ENCODE data around the gene UBASH3A. TPM values are rescaled to one million over a fixed set of nuclear protein-coding genes. Genes with fewer than 3 reads are reported as not detected.

UBASH3A gene
- total RNA-seq, 5 donors from 2014 or later (not counting 1 experiment from before 2014, with no cell fraction given) = 59.1 to 98.8 (median 80.5) TPM

- Histone ChIP-seq H3K9me3 (no peaks in the 10 kb centered on the region), H3K36me3 (ENCODE audit: control insufficient read depth in 2 of 2, extremely low read depth in 1 of 2, insufficient read depth in 1 of 2, low read length in 1 of 2) (no peaks in the 10 kb centered on the region), H3K4me1 (ENCODE audit: control insufficient read depth in 1 of 2, extremely low read depth in 1 of 2, insufficient read depth in 2 of 2, low read length in 2 of 2) (peaks cover 0 to 5% of the 10 kb centered on the region in 2 experiments), H3K4me3 (ENCODE audit: control insufficient read depth in 1 of 2, extremely low read depth in 1 of 2, low read length in 1 of 2) (no peak overlapping the region), H3K27me3 (replicated peaks in 1 of 2; ENCODE audit: control insufficient read depth in 2 of 2, extremely low read depth in 1 of 2, insufficient read depth in 2 of 2, low read length in 1 of 2) (peaks cover 0 to 15% of the 10 kb centered on the region in 2 experiments), H3K27ac (ENCODE audit: low read length) (no peak overlapping the region)
- Mint-ChIP-seq H3K9me3 (peaks cover 0 to 11% (median 8%) of the 10 kb centered on the region in 3 donors), H3K4me3 (no peak overlapping the region), H3K27ac (no peak overlapping the region), H3K36me3 (peaks cover 2% of the 10 kb centered on the region), H3K27me3 (peaks cover 0 to 2% of the 10 kb centered on the region in 2 donors), H3K4me1 (peaks cover 3 to 15% (median 4%) of the 10 kb centered on the region in 3 donors)
- DNase-seq (peak in 1 of 35 experiments; percentile 24), ATAC-seq (replicated peaks in 1 of 4) (no peak)
- WGBS (ENCODE audit: insufficient coverage) = 20% methylated on average over 1 of the region's 2 CpGs
- ChIA-PET CTCF (no interaction called here), POLR2A (interaction anchor here (0.5 to 0.6 kb wide), 2 partner anchors 25 to 650 kb away, joined by 3 to 5 read pairs; no protein-coding TSS in a partner anchor)
Observed at GRCh38 chr21:42360317-42360716, 43.4 kb upstream of the UBASH3A start.

GRCh38 chr21:42361286-42361685 is 42.4 kb upstream of the UBASH3A start:
- H3K9me3 Mint-ChIP-seq = peaks cover 0 to 6% (median 4%) of the 10 kb centered on the region in 3 donors
- ATAC-seq (replicated peaks in 1 of 4) (no peak), DNase-seq (no peak)
- Histone ChIP-seq H3K4me3 (ENCODE audit: control insufficient read depth in 1 of 2, extremely low read depth in 1 of 2, low read length in 1 of 2) (no peak overlapping the region), H3K9me3 (no peaks in the 10 kb centered on the region), H3K27me3 (replicated peaks in 1 of 2; ENCODE audit: control insufficient read depth in 2 of 2, extremely low read depth in 1 of 2, insufficient read depth in 2 of 2, low read length in 1 of 2) (peaks cover 0 to 15% of the 10 kb centered on the region in 2 experiments), H3K27ac (ENCODE audit: low read length) (no peak overlapping the region), H3K4me1 (ENCODE audit: control insufficient read depth in 1 of 2, extremely low read depth in 1 of 2, insufficient read depth in 2 of 2, low read length in 2 of 2) (peaks cover 0 to 5% of the 10 kb centered on the region in 2 experiments), H3K36me3 (ENCODE audit: control insufficient read depth in 2 of 2, extremely low read depth in 1 of 2, insufficient read depth in 1 of 2, low read length in 1 of 2) (no peaks in the 10 kb centered on the region)
- H3K27me3 Mint-ChIP-seq = peaks cover 0 to 2% of the 10 kb centered on the region in 2 donors
- no CpG with 5 or more reads among the region's 7 CpGs for WGBS (ENCODE audit: insufficient coverage)
- no peak overlapping the region for H3K4me3 Mint-ChIP-seq
- no peak overlapping the region for H3K27ac Mint-ChIP-seq
- CTCF ChIA-PET = no interaction called here
- POLR2A ChIA-PET = no interaction called here
- H3K4me1 Mint-ChIP-seq = peaks cover 3 to 15% (median 4%) of the 10 kb centered on the region in 3 donors
- H3K36me3 Mint-ChIP-seq = no peaks in the 10 kb centered on the region

- Mint-ChIP-seq H3K27ac (no peak overlapping the region), H3K36me3 (no peaks in the 10 kb centered on the region), H3K27me3 (peaks cover 0 to 2% of the 10 kb centered on the region in 2 donors), H3K4me1 (peaks cover 3 to 15% (median 4%) of the 10 kb centered on the region in 3 donors), H3K9me3 (no peaks in the 10 kb centered on the region), H3K4me3 (no peak overlapping the region)
- no CpG with 5 or more reads among the region's 12 CpGs for WGBS (ENCODE audit: insufficient coverage)
- peaks cover 0 to 11% of the 10 kb centered on the region in 2 experiments for H3K27me3 ChIP-seq (replicated peaks in 1 of 2; ENCODE audit: control insufficient read depth in 2 of 2, extremely low read depth in 1 of 2, insufficient read depth in 2 of 2, low read length in 1 of 2)
- ATAC-seq (replicated peaks in 1 of 4) (no peak), DNase-seq (no peak)
- CTCF ChIA-PET = interaction anchor here in 1 of 2 donors (0.6 to 0.7 kb wide), 2 partner anchors 8 to 20 kb away, joined by 3 to 7 read pairs; no protein-coding TSS in a partner anchor
- H3K4me3 ChIP-seq (ENCODE audit: control insufficient read depth in 1 of 2, extremely low read depth in 1 of 2, low read length in 1 of 2) = no peak overlapping the region
- H3K36me3 ChIP-seq (ENCODE audit: control insufficient read depth in 2 of 2, extremely low read depth in 1 of 2, insufficient read depth in 1 of 2, low read length in 1 of 2) = no peaks in the 10 kb centered on the region
- H3K9me3 ChIP-seq = no peaks in the 10 kb centered on the region
- no peak overlapping the region for H3K27ac ChIP-seq (ENCODE audit: low read length)
- peaks cover 0 to 5% of the 10 kb centered on the region in 2 experiments for H3K4me1 ChIP-seq (ENCODE audit: control insufficient read depth in 1 of 2, extremely low read depth in 1 of 2, insufficient read depth in 2 of 2, low read length in 2 of 2)
- POLR2A ChIA-PET = interaction anchor here in 1 of 2 donors (0.6 kb wide), 1 partner anchor 92 kb away, joined by 8 read pairs; no protein-coding TSS in a partner anchor
Observed at GRCh38 chr21:42362198-42362597, 41.5 kb upstream of the UBASH3A start.

GRCh38 chr21:42362700-42363099 is 41.0 kb upstream of the UBASH3A start:
- ChIA-PET CTCF (interaction anchor here in 1 of 2 donors (0.6 to 0.7 kb wide), 2 partner anchors 8 to 19 kb away, joined by 3 to 7 read pairs; no protein-coding TSS in a partner anchor), POLR2A (interaction anchor here in 1 of 2 donors (0.6 kb wide), 1 partner anchor 92 kb away, joined by 8 read pairs; no protein-coding TSS in a partner anchor)
- Histone ChIP-seq H3K4me3 (ENCODE audit: control insufficient read depth in 1 of 2, extremely low read depth in 1 of 2, low read length in 1 of 2) (no peak overlapping the region), H3K27me3 (replicated peaks in 1 of 2; ENCODE audit: control insufficient read depth in 2 of 2, extremely low read depth in 1 of 2, insufficient read depth in 2 of 2, low read length in 1 of 2) (peaks cover 0 to 11% of the 10 kb centered on the region in 2 experiments), H3K36me3 (ENCODE audit: control insufficient read depth in 2 of 2, extremely low read depth in 1 of 2, insufficient read depth in 1 of 2, low read length in 1 of 2) (no peaks in the 10 kb centered on the region), H3K9me3 (no peaks in the 10 kb centered on the region), H3K4me1 (ENCODE audit: control insufficient read depth in 1 of 2, extremely low read depth in 1 of 2, insufficient read depth in 2 of 2, low read length in 2 of 2) (peaks cover 0 to 5% of the 10 kb centered on the region in 2 experiments), H3K27ac (ENCODE audit: low read length) (no peak overlapping the region)
- Mint-ChIP-seq H3K27ac (no peak overlapping the region), H3K27me3 (peaks cover 0 to 2% of the 10 kb centered on the region in 2 donors), H3K4me1 (peaks cover 3 to 15% (median 4%) of the 10 kb centered on the region in 3 donors), H3K9me3 (no peaks in the 10 kb centered on the region), H3K4me3 (no peak overlapping the region), H3K36me3 (no peaks in the 10 kb centered on the region)
- ATAC-seq (replicated peaks in 1 of 4) = no peak
- 80% methylated on average over 1 of the region's 9 CpGs for WGBS (ENCODE audit: insufficient coverage)
- no peak for DNase-seq

GRCh38 chr21:42363312-42363711 is 40.4 kb upstream of the UBASH3A start:
- H3K27ac ChIP-seq (ENCODE audit: low read length) = no peak overlapping the region
- peaks cover 0 to 11% of the 10 kb centered on the region in 2 experiments for H3K27me3 ChIP-seq (replicated peaks in 1 of 2; ENCODE audit: control insufficient read depth in 2 of 2, extremely low read depth in 1 of 2, insufficient read depth in 2 of 2, low read length in 1 of 2)
- no peak overlapping the region for H3K4me3 ChIP-seq (ENCODE audit: control insufficient read depth in 1 of 2, extremely low read depth in 1 of 2, low read length in 1 of 2)
- Mint-ChIP-seq H3K36me3 (no peaks in the 10 kb centered on the region), H3K27me3 (peaks cover 0 to 2% of the 10 kb centered on the region in 2 donors), H3K27ac (no peak overlapping the region), H3K4me1 (peaks cover 3 to 15% (median 4%) of the 10 kb centered on the region in 3 donors), H3K4me3 (no peak overlapping the region), H3K9me3 (no peaks in the 10 kb centered on the region)
- no peak for ATAC-seq (replicated peaks in 1 of 4)
- ChIA-PET POLR2A (no interaction called here), CTCF (no interaction called here)
- DNase-seq = no peak
- no peaks in the 10 kb centered on the region for H3K9me3 ChIP-seq
- H3K36me3 ChIP-seq (ENCODE audit: control insufficient read depth in 2 of 2, extremely low read depth in 1 of 2, insufficient read depth in 1 of 2, low read length in 1 of 2) = no peaks in the 10 kb centered on the region
- 21% methylated on average over 2 of the region's 8 CpGs for WGBS (ENCODE audit: insufficient coverage)
- H3K4me1 ChIP-seq (ENCODE audit: control insufficient read depth in 1 of 2, extremely low read depth in 1 of 2, insufficient read depth in 2 of 2, low read length in 2 of 2) = peaks cover 0 to 5% of the 10 kb centered on the region in 2 experiments

- Histone ChIP-seq H3K27me3 (replicated peaks in 1 of 2; ENCODE audit: control insufficient read depth in 2 of 2, extremely low read depth in 1 of 2, insufficient read depth in 2 of 2, low read length in 1 of 2) (peaks cover 0 to 11% of the 10 kb centered on the region in 2 experiments), H3K9me3 (no peaks in the 10 kb centered on the region), H3K36me3 (ENCODE audit: control insufficient read depth in 2 of 2, extremely low read depth in 1 of 2, insufficient read depth in 1 of 2, low read length in 1 of 2) (no peaks in the 10 kb centered on the region), H3K27ac (ENCODE audit: low read length) (no peak overlapping the region), H3K4me1 (ENCODE audit: control insufficient read depth in 1 of 2, extremely low read depth in 1 of 2, insufficient read depth in 2 of 2, low read length in 2 of 2) (peaks cover 0 to 5% of the 10 kb centered on the region in 2 experiments), H3K4me3 (ENCODE audit: control insufficient read depth in 1 of 2, extremely low read depth in 1 of 2, low read length in 1 of 2) (no peak overlapping the region)
- DNase-seq = no peak
- ATAC-seq (replicated peaks in 1 of 4) = no peak
- Mint-ChIP-seq H3K4me3 (no peak overlapping the region), H3K4me1 (peaks cover 3 to 15% (median 4%) of the 10 kb centered on the region in 3 donors), H3K27me3 (peaks cover 0 to 2% of the 10 kb centered on the region in 2 donors), H3K27ac (peak overlapping the region in 1 of 2 donors; percentile 11), H3K36me3 (no peaks in the 10 kb centered on the region), H3K9me3 (no peaks in the 10 kb centered on the region)
- 81% methylated on average over 13 of the region's 13 CpGs for WGBS (ENCODE audit: insufficient coverage)
- POLR2A ChIA-PET = no interaction called here
- CTCF ChIA-PET = interaction anchor here in 1 of 2 donors (0.6 kb wide), 1 partner anchor 38 kb away, joined by 7 read pairs; no protein-coding TSS in a partner anchor
Observed at GRCh38 chr21:42364304-42364865, 39.3 kb upstream of the UBASH3A start.

Measured in T-cell (primary cell).